OCI-LY7 (cell line): ENCODE data around the gene KCNC2.

Experiments
- CTCF ChIP-seq: fragments of 200-600 bp; sonication (generic); conservative IDR thresholded peaks from 2 replicates; pipeline ENCODE4 v1.5.1; 2014; ENCODE audit warnings: mild to moderate bottlenecking, antibody characterized with exemption, low read length, moderate library complexity, mixed read lengths
- EZH2phosphoT487 ChIP-seq: fragments of 200-600 bp; sonication (generic); IDR thresholded peaks from 2 replicates; pipeline ENCODE4 v1.6.1; 2018; ENCODE audit warnings: low read depth, borderline replicate concordance, mild to moderate bottlenecking, mixed run types, antibody characterized with exemption, low read length, moderate library complexity, mixed read lengths

DNA sequence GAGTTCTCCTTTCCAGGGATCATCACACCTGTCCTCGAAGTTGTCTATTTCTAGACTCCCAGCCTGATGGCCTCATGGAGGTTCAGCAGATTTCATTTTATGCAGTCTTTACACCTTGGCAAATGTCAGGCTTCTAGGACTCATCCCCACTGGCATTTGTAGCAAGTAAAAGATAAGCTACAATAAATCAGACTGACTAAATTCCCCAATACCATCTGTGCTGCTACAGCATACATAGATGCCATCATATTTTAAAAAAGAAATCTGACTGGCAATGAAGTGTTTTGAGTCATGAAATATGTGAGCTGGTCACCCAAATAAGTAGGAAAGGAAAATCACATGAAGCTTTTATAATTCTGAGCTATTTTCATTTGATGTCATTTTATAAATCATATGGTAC, 55.3 kb downstream of the KCNC2 start:
- TF ChIP-seq CTCF (no peak), EZH2phosphoT487 (no peak)
